Stimulated activated CD4-positive, alpha-beta T cell treated with anti-CD3 and anti-CD28 coated beads, TNF-alpha, amount 100 ng/mL, for 1 hour (primary cell): ENCODE measurements around the gene SPTBN1.

Source experiments
- DNase-seq, 3 donors: peaks; one replicate each; pipeline ENCODE4 v3.0.0-alpha.2; 2020; ENCODE audit warnings: low read depth in 3 of 3, low spot score in 1 of 3

Gene SPTBN1

DNA sequence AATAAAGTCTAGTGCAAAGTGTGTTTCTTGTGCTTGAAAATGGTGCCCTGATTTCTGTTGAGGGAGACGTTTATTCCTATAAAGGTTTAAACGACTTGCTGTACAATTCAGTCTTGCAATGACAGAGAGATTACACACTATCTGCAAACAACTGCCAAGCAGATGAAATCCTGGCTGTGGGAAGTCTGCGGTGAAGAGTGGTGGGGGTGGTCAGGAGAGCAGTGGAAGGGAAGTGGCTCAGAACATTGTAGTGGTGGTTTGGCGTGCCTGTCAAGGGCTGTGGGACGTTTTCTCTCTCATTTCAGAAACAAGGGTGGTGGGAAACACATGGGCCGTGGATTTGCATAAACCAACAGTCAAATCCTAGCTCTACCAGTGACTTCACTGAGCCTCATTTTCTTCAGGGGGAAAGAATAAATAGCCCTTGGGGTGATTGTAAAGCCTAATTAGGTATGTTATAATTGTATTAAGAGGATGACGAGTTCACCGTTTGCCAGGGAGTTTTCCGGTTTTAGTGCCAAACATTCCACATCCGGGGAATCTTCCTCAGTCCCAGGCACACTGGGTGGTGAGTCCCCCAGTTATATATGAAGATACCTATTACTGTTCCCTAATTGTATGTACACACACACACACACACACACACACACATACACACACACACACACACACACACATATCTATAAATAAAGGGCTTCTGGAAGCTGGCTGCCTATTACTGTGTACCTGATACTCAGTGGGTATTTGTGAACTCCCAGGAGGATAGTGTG lies 115.0 kb downstream of the SPTBN1 start:
- DNase-seq: no peak

DNA sequence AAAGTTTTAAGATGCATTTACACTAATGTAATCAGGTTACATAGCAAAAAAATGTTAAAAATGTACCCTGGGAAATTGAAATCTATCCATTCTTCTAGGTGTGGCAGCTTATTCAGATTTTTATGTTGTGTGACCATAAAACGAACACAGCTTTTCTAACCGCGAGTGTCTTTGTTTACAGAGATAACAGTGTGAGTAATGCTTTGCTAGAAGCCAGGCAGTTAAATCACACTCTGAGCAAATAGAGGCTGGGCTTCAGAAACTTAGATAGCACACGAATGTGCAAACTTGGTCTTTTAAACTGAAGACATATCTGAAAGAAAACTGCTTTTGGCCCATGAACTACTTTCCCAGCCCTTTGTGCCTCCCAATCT lies 116.1 kb downstream of the SPTBN1 start:
- no peak for DNase-seq

- no peak for DNase-seq
Measured at GRCh38 chr2:54572636-54573536, 116.8 kb downstream of the SPTBN1 start.

DNA sequence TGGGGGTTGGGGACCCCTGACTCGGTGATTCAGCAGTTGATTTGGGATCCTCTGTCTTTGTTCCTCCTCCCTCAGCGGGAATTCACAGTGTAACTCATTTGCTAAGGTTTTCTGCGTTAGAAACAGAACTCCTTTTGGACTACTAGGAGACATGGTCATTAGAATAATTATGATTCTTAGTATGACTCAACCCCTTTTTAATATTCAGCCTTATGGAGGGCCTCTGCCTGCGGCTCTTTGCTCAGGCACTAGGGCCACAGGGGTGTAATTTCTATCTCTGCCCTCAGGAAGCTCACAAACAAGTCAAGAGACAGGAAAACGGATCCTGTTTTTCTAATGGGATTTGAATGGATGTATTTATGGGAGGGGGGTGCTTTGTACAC lies 117.4 kb downstream of the SPTBN1 start:
- no peak for DNase-seq

GRCh38 chr2:54574107-54574859 lies 118.2 kb downstream of the SPTBN1 start:
- peak in 1 of 3 donors; percentile 44 for DNase-seq

GRCh38 chr2:54574860-54575247 lies 118.7 kb downstream of the SPTBN1 start:
- DNase-seq: no peak

- DNase-seq: no peak
Measured at GRCh38 chr2:54575379-54575888, 119.3 kb downstream of the SPTBN1 start.

DNA sequence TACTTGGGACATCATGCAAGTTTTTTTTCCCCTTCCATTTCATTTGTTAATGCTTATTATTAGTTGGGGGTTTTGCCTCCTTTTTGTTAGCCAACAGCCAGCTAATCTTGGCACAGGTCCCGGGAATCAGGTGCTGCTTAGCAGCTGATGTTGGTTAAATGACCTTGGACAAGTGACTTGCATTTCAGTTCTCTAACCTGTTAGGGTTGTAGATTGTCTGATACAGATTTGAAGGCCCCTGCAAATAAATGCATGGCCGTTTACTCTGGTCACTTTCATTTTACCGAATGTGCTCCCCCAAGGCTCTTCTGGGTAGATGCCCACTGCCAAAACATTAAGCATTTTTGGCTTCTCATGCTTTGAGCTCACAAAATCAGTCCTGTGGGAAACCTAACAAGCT lies 120.9 kb downstream of the SPTBN1 start:
- no peak for DNase-seq

DNA sequence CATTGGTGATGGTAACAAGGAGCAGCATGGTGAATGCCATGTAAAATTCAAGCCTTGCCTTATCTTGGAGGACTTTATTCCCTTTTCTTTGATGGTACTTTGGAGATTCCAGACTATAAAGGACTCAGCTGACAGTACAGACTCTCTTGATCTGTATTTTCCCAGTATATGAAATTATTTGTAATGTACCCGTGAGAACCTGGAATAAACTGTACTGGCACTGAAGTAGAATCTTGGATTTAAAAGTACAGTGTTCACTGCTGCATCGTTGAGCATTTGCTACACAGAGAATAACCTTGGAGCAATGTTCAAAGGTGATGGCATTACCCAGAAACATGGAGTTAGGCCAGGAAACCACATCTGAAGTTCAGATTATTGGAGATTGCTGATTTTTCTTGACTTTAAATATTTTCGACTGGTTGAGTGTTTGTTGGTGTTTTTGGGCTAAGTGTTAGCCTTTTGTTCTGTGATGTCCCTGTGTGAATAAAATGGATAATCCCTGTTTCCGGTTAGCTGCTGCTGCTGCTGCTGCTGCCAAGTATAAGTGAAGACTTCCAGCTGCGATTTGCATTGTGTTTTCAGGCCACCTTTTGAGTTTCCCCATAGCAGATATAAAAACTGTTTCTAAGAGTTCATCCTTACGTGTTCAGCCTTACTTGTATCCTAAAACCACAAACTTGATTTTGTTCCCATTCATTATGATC lies 122.0 kb downstream of the SPTBN1 start:
- DNase-seq: no peak

- no peak for DNase-seq
Measured at GRCh38 chr2:54578648-54579045, 122.5 kb downstream of the SPTBN1 start.

- no peak for DNase-seq
Measured at GRCh38 chr2:54579061-54579681, 123.0 kb downstream of the SPTBN1 start.

DNA sequence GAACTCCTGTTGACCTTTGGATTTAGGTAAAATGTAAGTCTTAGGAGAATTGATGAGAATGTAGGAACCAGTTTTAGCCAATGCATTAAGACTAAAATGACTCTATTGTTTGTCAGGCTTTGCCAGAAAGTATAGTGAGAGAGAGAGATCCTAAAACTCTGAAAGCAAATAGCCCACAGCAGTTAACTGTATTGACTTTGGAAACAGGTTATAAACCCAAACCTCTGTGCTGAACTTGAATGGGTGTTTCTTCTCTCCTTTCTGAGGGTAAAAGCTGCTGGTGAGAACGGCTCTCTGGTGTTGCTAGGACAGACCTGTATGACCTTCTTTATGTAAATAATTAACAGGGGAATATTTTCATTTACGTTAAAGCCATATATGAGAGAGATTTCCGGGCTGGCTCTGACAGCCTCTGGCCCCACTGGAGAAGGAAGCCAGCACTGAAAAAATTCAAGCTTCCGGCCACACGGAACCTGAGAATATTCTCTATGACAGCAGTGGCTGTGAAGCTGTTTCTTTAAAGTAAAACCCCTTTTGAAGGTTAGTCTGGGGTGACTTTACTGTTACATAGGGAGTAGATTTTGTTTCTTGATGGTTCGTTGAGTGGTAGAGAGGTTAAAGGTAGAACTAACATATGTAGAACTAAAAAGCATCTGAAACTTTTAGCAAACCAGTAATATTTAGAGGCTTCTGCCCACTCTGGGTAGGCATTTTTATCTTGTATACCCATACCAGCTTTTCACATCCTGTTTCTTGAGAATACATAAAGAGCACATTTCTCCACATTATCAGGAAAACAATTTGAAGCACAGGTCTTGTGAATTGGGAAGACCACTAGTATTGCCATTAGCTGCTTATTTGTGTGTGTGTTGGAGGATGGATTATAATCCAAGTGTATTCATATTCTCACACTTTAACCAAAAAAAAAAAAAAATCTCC lies 123.8 kb downstream of the SPTBN1 start:
- DNase-seq: no peak

DNA sequence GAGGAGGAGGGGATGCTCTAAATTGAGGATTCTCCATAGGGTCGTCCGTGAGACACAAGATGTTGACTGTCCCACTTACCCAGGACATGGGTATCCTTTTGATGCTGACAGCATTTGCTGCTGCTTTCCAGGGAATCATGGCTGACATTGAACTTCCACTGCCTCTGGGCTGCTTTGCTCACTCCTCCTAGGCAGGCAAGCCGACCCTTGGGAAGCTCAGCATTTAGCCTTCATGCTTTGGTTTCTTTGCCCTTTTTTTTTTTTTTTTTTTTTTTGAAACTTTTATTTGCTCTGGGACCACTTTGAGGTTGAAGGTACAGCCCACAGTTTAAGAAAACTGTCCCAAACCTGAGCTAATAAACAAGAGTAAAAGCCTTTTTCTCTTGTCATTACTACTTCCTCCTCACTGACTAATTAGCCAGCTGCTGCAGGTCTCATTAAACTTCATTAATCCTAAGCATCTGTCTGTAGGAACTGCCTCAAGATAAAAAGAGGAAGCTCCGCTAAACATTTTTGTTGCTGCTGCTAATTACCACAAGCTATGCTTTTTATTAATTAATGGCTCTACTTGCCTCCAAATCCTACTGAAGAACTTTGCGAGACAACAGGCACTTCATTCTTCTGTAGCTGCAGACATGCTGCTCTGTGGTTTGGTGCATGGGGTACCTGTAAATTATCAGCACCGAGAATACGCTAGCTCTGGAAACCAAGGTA lies 125.4 kb downstream of the SPTBN1 start:
- no peak for DNase-seq

- DNase-seq: no peak
Measured at GRCh38 chr2:54582987-54583386, 126.9 kb downstream of the SPTBN1 start.

DNA sequence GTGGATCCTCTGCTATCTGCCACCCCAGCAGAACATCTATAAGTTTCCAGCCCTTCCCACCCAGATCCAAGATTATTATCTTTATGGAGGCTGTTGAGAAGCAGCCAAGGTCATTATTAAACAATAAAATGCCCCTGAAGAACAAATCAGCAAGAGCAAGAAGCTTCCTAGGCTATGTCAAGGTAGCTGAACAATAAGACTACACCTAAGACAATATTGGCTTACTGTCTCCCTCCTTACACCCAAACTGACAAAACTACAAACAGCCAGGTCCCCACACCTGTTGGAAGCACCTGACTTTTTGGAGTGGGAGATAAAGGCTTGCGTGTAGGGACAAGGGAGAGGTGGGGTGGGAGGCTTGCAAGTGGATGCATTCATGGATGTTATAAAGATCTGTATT lies 128.5 kb downstream of the SPTBN1 start:
- DNase-seq: no peak

DNA sequence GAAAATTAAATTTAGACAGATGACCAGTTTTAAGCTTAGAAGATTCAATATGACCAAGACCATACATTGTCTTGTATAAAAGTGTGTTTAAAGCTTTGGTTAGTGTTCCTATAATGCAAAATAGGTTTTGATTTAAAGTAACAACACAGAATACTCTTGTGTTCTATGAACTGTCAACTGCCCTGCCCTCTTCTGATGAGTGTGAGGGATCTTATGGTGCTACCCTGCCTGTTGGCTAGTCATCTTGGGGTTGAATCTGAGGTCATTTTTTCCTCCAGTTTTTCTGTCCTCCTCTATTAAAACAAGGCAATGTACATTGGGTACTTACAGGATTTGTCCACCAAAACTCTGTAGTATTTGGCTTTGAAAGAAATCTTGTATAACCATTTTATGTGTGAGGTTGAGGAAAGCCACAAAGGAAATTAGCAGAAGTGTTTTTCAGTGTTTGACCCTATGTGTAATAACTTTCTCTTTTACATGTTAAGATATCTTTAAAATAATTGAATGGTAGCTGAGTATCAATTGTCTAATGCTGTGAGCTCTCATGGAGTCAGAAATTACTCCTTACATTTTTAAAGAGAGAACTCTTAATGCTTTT lies 129.1 kb downstream of the SPTBN1 start:
- no peak for DNase-seq

GRCh38 chr2:54586062-54586461 lies 129.9 kb downstream of the SPTBN1 start:
- DNase-seq: no peak

DNA sequence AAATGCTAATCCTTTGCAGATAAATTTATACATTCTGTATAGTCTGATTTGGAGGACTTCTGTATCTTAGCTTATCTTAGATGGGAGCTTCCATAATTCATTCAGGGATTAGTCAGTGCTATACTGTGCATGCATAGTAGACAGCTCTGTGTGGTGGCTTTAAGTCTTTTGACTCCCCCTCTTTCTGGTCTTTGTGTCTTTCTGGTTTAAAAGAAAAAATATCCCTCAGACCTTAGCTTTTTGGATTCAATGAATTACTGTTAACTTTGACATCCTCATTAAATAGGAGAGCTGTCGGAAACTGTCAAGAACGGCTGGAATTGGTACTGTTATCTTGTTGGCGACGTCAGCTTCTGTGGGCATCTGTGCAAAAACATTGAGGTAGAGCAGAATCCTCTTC lies 130.4 kb downstream of the SPTBN1 start:
- no peak for DNase-seq
